ENCODE results near the gene ACSL3.

- TF ChIP-seq CTCF (IDR thresholded peaks at IDR 0.05; ENCODE audit: low read depth, low read length, poor library complexity, severe bottlenecking), result no peak
- no peak for TF ChIP-seq EZH2phosphoT487 (IDR thresholded peaks at IDR 0.05; ENCODE audit: borderline replicate concordance, low read length)
These were observed 16.5 kb upstream of the ACSL3 start for GRCh38 chr2:222844323-222844722.

All from DOHH2 (cell line).